DMS114 treated with DMSO at 0.1 percent for 48 hours (cell line): Measurements from ENCODE around the gene ATAD3A.
"Not testable (repeated sequence)": the region's sequence is repeated elsewhere in the genome, so short reads cannot be mapped to it uniquely, and the experiment has no call there.

ENCODE experiments used
- DNase-seq: peaks from one replicate; lab custom pipeline; 2025; ENCODE audit not compliant: unreplicated experiment; lab: John Stamatoyannopoulos, UW

ATAD3A gene

DNA sequence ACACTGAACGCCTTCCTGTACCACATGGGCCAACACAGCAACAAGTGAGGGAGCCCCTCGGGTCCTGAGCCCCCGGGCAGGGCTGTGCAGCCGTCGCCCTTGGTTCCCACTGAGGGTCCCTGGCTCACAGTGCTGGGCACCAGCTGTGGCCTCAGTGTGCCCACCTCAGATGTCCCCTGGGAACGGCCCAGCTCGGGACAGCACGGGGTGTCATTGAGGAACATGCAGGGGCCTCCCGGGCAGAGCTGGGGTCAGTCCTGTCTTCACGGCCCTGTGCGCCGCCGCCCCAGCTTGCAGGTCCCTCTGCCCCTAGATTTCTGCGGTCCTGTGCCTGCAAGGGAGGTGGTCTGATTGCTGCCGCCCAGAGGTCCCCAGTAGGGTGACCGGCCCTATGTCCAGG lies 22.7 kb upstream of the ATAD3A start:
- DNase-seq: no peak

DNA sequence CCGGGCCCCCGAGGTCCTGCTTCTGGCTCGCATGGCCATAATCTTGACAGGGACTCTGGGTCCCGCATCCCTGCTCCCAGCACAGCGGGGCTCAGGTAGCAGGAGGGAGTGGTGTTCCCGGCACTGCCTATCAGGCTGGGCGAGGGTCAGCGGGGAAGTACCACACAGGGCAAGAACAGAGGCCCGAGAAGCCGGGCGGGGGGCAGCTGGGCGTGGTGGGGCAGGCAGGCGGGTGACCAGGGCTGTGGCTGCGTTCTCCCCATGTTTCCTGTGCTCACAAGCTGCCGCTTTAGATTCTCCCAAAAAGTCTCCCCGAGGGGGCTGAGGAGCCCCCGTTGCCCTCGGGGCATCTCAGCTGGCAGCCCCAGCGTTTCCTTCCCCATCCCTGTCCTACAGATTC lies 22.1 kb upstream of the ATAD3A start:
- no peak for DNase-seq

DNA sequence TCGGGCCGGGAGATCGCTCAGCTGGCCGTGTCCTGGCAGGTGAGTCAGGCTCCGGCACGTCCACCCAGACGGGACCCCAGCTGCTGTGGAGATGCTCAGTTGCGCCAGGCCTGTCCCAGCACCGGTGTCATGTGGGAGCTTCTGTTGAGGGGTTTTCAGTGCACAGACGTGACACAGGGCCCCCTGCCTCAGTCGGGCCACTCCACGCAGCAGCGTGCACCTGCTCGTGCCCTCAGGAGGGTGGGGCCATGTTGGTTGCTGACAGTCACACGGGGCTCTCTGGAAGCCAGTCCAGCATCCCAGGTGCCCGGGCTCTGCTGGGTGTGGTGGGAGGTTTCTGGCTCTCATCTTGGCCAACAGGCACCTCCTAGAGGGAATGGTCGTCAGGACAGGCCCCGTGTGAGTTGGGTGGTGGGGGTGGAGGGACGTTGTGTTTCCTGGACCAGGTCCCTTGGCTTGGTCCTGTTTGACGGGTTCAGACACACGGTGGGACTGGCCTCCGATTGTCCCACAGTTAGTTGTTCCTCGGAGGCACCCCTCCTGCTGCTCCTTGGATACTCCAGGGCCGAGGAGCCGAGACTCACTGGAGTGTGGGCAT lies 21.2 kb upstream of the ATAD3A start:
- DNase-seq: no peak

DNA sequence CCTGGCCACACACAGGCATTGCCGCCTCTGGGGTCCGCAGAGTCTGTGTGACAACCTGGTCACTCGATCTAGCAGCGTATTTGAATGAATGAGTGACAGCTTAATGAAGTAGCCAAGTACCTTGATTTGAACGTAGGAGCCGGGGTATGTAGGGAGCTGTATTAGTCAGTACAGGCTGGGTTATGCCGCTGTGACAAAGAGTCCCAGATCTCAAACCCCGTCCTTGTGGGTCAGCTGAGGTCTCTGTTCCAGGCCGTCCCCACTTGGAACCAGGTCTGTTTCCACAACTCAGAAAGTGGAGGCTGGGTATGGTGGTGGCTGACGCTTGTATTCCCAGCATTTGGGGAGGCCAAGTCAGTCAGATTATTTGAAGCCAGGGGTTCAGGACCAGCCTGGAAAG lies 20.4 kb upstream of the ATAD3A start:
- DNase-seq: no peak

DNA sequence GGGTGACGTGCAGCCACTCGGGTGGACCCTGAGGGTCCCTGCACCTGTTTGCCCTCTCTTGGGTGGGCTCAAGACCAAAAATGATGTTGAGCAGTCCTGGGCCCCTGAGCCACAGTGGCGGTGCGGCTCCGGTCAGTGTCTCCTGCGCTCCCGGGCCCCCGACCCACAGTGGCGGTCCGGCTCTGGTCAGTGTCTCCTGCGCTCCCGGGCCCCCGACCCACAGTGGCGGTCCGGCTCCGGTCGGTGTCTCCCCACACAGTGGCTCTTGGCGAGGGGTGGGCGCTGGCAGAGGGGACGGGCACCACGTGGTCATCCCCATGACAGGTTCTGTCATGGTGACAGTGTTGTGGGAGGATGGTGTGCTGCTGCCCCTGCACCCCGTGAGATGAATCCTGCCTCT lies 17.7 kb upstream of the ATAD3A start:
- DNase-seq: not testable (repeated sequence)

DNA sequence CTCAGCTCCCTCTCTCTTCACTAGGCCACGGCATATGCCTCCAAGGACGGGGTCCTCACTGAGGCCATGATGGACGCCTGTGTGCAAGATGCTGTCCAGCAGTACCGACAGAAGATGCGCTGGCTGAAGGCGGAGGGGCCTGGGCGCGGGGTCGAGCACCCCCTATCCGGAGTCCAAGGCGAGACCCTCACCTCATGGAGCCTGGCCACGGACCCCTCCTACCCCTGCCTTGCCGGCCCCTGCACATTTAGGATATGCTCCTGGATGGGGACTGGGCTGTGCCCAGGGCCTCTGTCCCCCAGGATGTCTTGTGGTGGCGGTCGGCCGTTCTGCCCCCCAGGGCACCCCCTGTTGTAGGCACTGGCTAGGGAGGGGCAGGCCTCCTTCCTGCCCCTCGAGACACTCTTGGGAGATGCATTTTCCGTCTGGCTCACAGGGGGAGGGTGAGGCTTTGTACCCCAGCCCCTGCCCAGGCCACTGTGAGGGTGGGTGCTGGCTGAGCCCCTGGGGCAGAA lies 16.4 kb upstream of the ATAD3A start:
- DNase-seq: not testable (repeated sequence)

DNA sequence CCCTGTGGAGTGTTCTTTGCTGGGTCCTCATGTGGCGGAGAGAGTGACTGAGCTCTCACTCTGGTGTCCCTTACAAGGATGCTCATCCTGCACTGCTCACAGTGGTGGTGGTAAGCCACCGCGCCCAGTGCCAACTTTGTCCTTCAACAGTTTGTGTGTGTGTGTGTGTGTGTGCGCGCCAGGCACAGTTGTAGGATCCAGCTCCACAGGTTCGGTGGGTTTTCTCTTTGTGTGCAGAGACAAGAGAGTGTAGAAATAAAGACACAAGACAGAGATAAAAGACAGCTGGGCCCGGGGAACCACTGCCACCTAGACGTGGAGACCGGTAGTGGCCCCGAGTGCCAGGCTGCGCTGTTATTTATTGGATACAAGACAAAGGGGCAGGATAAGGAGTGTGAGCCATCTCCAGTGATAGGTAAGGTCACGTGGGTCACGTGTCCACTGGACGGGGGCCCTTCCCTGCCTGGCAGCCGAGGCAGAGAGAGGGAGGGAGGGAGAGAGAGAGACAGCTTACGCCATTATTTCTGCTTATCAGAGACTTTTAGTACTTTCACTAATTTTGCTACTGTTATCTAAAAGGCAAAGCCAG lies 7.1 kb upstream of the ATAD3A start:
- DNase-seq: not testable (repeated sequence)

DNA sequence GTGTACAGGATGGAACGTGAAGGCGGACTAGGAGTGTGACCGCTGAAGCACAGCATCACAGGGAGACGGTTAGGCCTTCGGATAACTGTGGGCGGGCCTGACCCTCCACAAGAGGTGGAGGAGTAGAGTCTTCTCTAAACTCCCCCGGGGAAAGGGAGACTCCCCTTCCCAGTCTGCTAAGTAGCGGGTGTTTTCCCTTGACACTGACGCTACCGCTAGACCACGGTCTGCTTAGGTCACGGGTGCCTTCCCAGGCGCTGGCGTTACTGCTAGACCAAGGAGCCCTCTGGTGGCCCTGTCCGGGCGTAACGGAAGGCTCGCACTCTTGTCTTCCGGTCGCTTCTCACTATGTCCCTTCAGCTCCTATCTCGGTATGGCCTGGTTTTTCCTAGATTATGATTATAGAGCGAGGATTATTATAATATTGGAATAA lies 6.6 kb upstream of the ATAD3A start:
- not testable (repeated sequence) for DNase-seq

DNA sequence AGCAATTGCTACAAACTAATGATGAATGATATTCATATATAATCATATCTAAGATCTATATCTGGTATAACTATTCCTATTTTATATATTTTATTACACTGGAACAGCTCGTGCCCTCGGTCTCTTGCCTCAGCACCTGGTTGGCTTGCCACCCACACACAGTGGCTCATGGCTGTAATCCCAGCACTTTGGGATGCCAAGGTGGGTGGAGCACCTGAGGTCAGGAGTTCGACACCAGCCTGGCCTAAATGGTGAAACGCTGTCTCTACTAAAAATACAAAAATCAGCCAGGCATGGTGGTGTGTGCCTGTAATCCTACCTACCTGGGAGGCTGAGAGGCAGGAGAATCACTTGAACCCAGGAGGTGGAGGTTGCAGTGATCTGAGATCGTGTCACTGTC lies 6.2 kb upstream of the ATAD3A start:
- not testable (repeated sequence) for DNase-seq

DNA sequence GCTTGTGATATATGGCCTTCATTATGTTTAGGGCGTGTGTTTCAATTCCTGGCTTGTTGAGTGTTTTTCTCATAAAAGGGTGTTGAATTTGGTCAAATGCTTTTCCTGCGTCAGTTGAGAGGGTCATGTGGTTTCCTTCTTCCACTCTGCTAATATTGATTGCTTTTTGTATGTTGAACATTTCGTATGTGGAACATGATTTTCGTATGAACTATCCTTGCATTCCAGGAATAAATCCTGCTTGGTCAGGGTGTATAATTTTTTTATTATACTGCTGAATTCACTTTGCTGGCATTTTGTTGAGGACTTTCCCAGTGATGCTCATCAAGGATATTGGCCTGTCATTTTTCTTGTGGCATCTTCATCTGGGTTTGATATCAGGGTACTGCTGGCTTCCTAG lies 4.7 kb upstream of the ATAD3A start:
- DNase-seq: no peak

DNA sequence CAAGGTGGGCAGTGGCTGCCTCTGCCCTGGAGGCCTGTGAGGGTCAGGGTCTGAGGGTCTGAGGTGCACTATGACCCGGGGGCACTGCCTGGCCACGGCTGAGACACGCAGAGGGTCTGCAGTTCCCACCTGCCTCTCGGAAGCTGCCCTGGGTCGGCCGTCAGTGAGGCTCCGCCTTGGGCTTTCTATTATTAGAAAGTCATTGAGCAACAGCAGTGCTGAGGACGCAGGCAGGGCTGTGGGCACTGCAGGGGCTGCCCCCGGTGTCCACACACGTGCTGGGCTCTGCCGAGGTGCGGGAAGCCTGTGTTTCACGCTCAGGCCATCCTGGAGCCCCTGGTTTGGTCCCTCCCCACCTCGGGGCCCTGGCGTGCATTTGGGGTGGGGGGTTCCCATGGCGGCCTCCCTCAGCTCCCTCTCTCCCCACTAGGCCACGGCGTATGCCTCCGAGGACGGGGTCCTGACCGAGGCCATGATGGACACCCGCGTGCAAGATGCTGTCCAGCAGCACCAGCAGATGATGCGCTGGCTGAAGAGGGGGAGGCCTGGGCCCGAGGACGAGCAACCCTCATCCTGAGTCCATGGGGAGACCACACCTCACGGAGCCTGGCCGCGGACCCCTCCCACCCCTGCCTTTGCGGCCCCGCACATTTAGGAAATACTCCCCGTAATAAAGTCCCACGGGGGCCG lies 3.0 kb upstream of the ATAD3A start:
- not testable (repeated sequence) for DNase-seq

DNA sequence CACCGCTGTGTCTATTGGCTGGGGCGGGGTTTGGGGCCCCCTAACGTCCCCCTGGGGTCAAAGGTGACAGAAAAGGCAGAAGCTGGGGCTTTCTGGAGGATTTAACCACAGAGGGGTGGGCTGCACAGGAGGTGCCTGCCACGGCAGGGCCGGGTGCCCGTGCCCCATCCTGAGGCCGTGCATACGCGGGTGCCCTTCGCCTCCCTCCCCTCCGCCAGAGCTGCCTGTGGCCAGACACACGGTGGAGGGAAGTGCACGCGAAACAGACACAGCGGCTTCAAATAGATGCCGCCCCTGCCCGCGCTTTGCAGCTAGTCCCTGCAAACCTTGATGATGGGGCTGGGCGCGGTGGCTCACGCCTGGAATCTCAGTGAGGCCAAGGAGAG lies 2.5 kb upstream of the ATAD3A start:
- DNase-seq: not testable (repeated sequence)

DNA sequence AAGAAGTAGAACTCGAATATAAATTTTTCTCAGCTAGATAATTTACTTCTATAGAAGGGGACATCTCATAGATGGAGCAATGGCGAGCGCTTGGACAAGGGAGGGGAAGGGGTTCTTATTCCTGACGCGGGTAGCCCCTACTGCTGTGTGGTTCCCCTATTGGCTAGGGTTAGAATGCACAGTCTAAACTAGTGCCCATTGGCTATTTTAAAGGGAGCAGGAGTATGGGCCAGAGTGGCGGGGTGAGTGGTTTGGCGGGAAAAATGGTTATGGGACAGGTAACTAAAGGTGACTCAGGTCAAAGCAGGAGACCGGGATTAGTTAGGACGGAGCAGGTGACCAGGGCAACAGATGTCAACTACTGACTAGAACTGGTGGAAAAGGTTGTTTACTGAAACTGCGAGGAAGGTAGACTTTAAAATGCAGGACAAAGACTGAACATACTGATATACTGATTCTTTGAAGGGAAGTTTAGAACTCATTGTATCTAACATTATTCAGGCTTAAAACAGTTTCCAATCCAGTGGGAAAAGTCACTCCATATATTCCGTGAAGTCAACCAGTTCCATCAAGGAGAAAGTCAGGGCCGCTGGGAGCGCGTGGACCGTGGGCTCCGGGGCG lies 940 bp upstream of the ATAD3A start:
- DNase-seq: peak; percentile 37

DNA sequence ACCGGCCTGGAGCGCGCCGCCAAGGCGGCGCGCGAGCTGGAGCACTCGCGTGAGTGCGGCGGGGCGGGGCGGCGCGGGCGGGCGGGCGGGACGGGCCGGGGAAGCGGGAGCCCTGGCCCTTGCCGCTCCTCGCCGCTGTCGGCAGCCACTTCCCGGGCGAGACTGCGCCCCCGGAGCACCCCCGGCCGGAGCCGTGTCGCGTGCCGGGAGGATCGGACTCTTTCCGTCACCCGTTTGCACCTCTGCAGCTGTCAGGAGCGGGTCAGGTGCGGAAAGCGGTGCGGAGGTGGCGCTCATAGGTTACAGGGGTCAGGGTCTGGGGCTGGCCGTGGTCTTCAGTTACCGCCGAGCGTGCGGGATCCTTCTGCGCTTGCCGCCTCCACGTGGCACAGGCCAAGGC lies 463 bp downstream of the ATAD3A start:
- not testable (repeated sequence) for DNase-seq

DNA sequence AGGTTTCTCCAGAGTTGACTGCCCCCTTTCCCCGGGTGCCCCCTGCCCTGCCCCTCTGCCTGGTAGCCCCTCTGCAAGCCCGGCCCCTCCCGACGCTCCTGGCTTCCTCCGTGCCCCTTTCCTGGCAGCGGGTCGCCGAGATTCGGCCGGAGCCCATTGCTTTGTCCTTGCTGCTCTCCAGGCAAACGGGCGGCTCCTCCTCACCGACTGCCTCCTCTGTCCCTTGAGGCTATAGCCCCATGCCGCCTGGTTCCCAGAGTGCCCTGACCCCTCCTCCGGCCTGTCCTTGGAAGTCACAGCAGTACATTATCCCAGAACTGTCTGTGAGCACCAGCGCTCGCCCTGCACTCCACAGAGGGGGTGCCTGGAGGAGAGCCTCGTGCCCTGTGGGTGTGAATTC lies 1.7 kb downstream of the ATAD3A start:
- not testable (repeated sequence) for DNase-seq

DNA sequence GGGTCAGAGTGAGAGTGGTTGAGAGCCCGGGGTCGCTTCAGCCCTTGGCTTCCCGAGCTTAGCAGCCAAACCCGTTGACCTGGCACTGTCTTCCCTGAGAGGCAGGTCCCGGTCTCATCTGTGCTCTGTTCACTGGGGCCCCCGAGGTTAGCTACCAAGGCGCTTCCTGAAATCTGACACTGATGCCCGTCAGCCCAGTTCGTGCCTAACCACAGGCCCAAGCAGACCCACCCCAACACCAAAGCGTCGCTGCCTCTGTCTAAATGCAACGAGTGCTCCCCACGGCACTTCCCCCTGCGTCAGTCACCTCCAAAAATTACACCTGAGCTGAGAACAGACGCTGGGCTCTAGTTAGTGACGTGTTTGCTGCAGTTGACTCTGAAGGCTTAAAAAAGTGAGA lies 2.4 kb downstream of the ATAD3A start:
- DNase-seq: not testable (repeated sequence)

DNA sequence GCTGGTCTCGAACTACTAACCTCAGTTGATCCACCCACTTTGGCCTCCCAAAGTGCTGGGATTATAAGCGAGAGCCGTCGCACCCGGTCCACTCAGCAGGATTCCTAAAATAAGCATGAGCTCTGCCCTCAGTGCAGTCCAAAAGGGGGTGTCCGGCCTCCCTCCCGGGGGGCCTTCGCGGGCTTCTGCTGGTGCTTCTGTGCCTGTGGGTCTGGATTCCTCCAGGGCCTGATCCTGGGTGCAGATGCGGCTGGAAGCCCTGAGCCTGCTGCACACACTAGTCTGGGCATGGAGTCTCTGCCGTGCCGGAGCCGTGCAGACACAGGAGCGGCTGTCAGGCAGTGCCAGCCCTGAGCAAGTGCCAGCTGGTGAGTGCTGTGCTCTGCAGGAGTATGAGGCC lies 5.0 kb downstream of the ATAD3A start:
- DNase-seq: not testable (repeated sequence)

DNA sequence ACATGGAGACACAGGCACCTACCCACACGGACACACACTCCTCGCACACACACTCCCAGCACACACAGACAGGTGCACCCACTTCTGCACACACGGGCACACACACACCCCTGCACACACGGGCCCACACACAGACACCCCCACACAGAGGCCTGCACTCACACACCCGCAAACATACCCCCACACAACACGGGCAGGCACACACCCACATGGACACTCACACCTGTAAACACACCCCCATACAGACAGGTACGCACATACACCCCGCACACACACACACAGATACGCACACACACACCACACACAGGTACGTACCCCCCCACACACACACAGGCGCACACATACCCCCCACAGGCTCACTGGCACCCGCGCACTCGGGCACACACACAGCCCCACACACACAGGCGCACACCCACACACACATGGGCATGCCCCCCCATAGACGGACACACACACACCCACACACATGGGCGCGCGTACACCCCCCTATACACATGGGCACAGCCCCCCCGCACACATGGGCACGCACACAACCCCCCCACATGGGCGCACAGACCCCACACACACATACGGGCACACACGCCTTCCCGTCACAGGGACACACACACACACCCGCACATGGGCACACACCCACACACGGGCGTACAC lies 6.1 kb downstream of the ATAD3A start:
- DNase-seq: no peak

DNA sequence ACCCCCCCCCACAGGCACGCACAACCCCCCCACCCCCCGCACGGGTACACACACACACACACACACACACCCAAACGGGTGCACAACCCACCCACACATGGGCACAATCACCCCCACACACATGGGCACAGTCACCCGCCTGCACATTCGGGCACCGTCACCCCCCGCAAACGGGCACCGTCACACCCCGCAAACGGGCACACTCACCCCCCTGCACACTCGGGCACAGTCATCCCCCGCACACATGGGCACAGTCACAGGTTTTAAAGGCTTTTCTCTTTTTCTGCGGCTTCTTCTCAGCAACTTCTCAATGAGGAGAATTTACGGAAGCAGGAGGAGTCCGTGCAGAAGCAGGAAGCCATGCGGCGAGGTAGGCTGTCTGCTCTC lies 6.7 kb downstream of the ATAD3A start:
- not testable (repeated sequence) for DNase-seq

DNA sequence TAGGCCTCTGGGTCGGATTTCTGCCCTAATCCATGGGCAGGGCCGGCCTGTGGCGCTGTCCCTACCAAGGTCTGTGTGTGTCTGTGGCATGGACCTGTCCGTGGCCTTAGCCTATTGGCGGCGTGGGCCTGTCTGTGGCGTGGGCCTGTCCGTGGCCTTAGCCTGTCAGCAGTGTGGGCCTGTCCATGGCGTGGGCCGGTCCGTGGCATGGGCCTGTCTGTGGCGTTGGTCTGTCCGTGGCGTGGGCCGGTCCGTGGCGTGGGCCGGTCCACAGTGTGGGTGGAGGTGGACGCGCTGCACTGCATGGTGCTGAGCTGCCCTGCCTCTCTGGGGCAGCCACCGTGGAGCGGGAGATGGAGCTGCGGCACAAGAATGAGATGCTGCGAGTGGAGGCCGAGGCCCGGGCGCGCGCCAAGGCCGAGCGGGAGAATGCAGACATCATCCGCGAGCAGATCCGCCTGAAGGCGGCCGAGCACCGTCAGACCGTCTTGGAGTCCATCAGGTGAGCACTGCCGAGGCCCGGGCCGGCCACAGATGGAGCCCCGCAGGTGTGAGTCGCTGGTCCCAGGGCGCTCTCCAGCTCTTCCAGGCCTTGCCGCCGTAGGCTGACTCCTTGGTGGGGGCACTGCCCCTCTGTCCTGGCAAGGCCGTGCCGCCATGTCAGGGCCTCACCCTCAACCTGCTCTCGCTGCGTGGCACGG lies 8.0 kb downstream of the ATAD3A start:
- not testable (repeated sequence) for DNase-seq

DNA sequence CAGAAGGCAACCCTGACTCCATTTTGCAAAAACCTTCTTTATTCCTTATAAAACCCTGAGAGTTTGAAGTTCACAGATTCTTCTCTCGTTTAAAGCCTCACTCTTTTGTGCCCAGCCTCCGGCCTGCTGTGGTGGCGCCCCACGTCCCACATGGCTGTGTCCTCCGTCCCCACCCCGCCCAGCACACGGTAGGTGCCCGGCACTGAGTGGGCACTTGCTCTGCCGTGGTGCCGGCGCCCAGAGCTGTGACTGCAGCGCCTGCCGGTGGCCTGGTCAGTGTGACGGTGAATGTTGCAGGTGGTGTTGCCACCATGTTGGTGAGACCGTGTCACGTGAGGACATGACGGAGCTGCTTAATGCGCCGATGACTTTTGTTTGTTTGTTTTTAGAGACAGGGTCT lies 9.4 kb downstream of the ATAD3A start:
- no peak for DNase-seq
